D721Med (cell line): Measurements from ENCODE around the gene PSMA6.

Source experiments
- DNase-seq: peaks from one replicate; pipeline ENCODE4 v3.0.0; 2011; ENCODE audit warnings: low spot score; ENCODE audit not compliant: insufficient read length
- FAIRE-seq: peaks from 2 replicates; lab custom pipeline; 2011; peaks lifted over from hg19 to GRCh38; lab: Jason Lieb, UNC
- TF ChIP-seq, protein P1 (sequence below): IDR thresholded peaks from 2 replicates; pipeline ENCODE4 v1.5.1; 2012; ENCODE audit warnings: mild to moderate bottlenecking, control low read depth; ENCODE audit not compliant: insufficient read depth; ENCODE audit errors: missing control alignments

The PSMA6 gene

DNA sequence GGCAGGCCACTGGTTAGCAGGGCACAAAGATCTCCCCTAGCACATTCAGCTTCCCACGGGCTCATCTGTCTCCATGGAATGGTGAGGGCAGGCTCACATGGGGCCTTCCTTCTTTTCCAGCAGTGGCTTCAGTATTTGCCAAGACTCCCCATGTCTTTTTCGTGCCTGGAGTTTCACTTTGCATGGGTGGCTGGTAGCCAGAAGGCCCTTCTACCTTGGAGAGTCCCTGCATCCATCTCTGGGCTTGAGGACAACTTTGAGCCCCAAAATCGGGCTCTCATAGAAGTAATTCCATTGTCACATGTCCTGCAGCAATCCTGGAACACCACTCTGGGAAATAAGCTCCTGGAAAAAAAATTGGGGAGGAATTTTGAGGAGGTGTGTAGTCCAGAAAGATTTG is 70.3 kb downstream of the PSMA6 start:
- TF ChIP-seq, protein P1, sequence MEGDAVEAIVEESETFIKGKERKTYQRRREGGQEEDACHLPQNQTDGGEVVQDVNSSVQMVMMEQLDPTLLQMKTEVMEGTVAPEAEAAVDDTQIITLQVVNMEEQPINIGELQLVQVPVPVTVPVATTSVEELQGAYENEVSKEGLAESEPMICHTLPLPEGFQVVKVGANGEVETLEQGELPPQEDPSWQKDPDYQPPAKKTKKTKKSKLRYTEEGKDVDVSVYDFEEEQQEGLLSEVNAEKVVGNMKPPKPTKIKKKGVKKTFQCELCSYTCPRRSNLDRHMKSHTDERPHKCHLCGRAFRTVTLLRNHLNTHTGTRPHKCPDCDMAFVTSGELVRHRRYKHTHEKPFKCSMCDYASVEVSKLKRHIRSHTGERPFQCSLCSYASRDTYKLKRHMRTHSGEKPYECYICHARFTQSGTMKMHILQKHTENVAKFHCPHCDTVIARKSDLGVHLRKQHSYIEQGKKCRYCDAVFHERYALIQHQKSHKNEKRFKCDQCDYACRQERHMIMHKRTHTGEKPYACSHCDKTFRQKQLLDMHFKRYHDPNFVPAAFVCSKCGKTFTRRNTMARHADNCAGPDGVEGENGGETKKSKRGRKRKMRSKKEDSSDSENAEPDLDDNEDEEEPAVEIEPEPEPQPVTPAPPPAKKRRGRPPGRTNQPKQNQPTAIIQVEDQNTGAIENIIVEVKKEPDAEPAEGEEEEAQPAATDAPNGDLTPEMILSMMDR = no peak
- DNase-seq (no peak), FAIRE-seq (no peak)

DNA sequence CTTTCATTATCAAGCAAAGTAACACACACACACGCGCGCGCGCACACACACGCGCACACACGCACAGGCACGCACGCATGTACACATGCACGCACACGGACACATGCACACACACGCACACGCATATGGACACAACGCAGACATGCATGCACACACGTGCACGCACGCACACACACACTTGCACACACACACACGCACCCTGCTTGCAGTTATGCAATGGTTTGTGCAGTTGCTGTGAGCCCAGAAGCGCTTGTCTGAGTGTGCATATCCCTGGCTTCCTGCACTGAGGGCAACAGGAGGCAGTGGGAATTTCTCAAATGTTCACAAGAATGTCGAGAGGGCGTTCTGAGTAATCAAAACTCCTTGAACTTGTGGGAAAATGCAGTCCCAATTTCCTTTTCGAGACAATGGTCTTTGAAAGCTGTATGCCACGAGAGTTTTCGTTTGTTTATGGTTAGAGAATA is 70.8 kb downstream of the PSMA6 start:
- no peak for FAIRE-seq

DNA sequence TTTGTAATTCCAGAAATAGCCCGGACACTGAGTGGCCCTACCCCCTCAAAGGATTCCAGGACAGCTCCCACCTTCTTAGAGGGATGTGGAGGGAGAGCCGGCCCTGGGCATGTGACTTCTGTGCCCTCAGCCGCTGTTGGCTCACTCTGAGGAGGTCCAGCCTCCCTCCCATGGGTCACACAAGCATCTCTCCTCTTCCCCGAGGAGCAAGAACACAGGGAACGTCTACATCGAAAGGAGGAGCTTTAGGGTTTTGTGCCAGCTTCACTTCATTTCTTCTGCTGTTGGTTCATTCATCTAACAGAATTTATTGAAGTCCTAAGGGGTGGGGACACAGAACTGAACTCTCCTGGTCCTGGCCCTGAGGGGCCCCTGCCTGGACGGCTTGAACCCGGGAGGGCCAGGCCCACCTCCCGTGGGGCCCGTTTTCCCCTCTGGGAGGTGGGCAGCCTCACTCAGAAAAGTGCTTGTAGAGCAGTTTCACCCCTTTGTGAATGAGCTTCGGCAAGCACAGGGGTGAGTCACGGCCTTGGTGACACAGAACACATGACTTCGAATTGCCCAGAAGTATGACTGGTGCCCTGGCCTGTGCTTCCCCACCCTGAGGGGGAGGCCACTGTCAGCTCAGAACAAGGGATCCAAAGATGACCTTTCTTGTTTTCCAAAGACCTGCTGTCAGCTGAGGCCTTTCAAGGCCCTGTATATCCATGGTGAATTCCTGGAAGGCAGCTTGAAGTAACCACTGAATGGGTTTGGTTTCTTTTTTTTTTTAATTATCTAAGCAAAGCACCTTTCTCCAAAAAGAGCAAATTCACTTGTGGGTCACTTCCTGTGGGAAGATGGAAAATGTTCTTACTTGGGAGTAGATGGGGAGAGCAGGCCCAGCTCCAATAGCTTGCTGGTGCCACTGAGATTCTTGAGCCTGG is 73.2 kb downstream of the PSMA6 start:
- TF ChIP-seq, protein P1 = no peak
- FAIRE-seq (no peak), DNase-seq (no peak)

More for the DNA sequence above, 70.8 kb downstream of the PSMA6 start:
- DNase-seq = no peak
- TF ChIP-seq, protein P1 = no peak

DNA sequence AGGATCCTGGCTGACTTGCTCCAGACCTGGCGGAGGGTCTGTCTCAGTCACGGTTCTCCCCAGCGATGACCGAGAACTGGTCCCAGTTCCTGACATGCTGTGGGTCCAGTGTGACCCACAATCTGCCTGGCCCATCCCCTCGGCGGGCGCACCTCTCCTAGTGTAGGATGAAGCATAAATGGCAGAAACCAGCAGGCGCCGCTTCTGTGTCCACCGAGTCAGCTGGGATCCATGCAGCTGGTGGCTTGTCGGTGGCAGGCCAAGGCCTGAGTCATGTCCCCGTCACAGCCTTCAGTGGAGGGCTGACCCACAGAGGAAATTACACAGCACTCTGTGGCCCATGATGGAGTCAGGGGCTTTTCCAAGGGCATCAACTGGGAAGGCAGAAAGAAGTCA is 73.9 kb downstream of the PSMA6 start:
- FAIRE-seq (no peak), DNase-seq (no peak)
- TF ChIP-seq, protein P1 = no peak

DNA sequence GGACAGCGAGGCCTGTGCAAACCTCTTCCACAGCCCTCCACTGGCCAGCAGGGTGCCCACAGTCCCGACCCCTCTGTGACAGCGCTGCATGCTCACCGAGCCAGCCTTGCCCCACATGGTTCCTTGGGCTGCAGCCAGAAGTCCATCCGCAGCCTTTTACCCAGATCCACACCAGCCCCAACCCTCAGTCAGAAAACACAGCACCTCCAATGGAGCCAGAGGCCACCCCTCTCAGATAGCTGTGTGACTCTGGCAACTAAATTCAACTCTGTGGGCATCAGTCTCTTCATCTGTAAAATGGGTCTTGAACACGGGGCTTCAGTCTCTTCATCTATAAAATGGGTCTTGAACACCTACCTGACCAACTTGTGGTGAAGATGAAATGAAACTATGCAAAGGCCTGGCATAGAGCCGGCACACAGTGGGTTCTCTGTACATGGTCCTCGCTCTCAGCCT is 74.4 kb downstream of the PSMA6 start:
- FAIRE-seq (no peak), DNase-seq (no peak)

DNA sequence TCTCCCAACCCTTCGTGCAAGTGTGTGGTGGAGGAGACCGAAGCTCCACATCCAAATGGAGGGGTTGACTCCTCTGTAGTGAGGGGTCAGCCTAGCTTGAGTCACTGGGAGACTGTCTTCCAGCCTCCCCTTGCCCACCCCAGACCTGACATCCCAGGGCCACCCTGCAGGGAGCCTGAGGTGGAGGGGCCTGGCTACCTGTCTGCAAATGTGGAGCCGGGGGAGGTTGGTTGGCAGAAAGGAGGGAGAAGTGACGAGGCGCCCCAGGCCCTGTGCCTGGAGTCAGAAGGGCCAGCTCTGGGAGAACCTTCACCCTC is 74.8 kb downstream of the PSMA6 start:
- TF ChIP-seq, protein P1 = no peak
- DNase-seq (no peak), FAIRE-seq (no peak)

More for the DNA sequence above, 74.4 kb downstream of the PSMA6 start:
- TF ChIP-seq, protein P1 = no peak
